ENCODE measurements around the gene ITGAL. TPM values are rescaled to one million over a fixed set of nuclear protein-coding genes. Genes with fewer than 3 reads are reported as not detected.

Gene ITGAL
- total and polyA plus RNA-seq, 2 of the 13 experiments (the other 11 are each of a cell fraction or from before 2014, with no cell fraction given) = 0.86 to 1.2 TPM

DNA sequence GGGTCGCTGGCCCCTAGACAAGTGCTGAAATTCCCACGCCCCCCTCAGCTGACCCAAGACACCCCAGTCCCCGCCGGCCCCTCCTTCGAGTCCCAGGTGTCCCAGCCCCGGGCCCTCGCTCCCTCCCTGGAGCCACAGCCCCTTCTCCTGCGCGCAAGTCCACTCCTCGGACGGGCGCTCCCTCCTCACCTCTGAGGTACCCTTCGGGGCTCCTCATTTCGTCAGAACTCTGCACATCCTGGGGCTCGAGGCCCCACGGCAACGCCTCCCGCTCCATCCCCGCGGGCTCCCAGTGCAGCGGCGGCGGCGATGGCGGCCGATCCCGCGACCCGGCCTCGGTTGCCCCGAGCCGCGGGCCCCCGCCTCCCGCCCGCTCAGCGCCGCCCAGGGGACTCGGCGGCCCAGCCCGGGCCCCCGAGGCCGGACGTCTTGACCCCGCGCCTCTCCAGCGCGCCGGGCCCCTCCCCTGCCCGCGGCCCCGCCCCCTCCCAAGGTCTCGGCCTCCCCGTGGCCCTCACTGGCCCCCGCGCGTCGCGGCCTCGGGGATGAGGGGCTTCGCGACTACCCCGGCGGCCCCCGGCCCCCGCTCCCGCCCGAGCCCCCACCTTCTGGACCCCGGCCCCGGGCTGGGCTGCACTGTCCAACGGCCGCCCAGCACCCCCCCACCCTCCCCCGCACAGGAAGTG lies 53.7 kb downstream of the ITGAL start, which contains the start of gene ZNF768 (continued):
- TF ChIP-seq POGZ (CRISPR knock-in tag; IDR thresholded peaks at IDR 0.05) (no peak), SALL1 (CRISPR knock-in tag; IDR thresholded peaks at IDR 0.05) (peak; percentile 36; the same call in 1 of the 2 replicates), ZNF329 (CRISPR knock-in tag; IDR thresholded peaks at IDR 0.05; ENCODE audit: low read depth) (peak; percentile 27; the same call in 1 of the 2 replicates), NR2F1 (CRISPR knock-in tag; IDR thresholded peaks at IDR 0.05) (peak in 1 of 2 experiments; percentile 57; a peak in 1 of 4 replicates), TCF7 (IDR thresholded peaks at IDR 0.05; ENCODE audit: low read depth) (no peak), MXI1 (IDR thresholded peaks at IDR 0.05; ENCODE audit: borderline replicate concordance, low read depth, low read length) (peak; percentile 36; the same call in 2 of the 3 replicates), HIVEP1 (CRISPR knock-in tag; IDR thresholded peaks at IDR 0.05) (0 out of 2 replicates have a peak, but pooled peaks have one; percentile 31), ZNF34 (CRISPR knock-in tag; IDR thresholded peaks at IDR 0.05; ENCODE audit: borderline replicate concordance) (0 out of 2 replicates have a peak, but pooled peaks have one; percentile 26), ZFYVE20 (CRISPR knock-in tag; IDR thresholded peaks at IDR 0.05; ENCODE audit: borderline replicate concordance, low read depth) (0 out of 2 replicates have a peak, but pooled peaks have one; percentile 35), ISL2 (CRISPR knock-in tag; IDR thresholded peaks at IDR 0.05) (0 out of 2 replicates have a peak, but pooled peaks have one; percentile 16), MEF2D (CRISPR knock-in tag; IDR thresholded peaks at IDR 0.05) (0 out of 2 replicates have a peak, but pooled peaks have one; percentile 46), NFE2L1 (CRISPR knock-in tag; IDR thresholded peaks at IDR 0.05; ENCODE audit: borderline replicate concordance) (no peak), ZBTB3 (CRISPR knock-in tag; IDR thresholded peaks at IDR 0.05; ENCODE audit: borderline replicate concordance, low read depth) (peak; percentile 79; the same call in 1 of the 2 replicates), ZNF160 (CRISPR knock-in tag; IDR thresholded peaks at IDR 0.05) (0 out of 2 replicates have a peak, but pooled peaks have one; percentile 39), ZBTB38 (CRISPR knock-in tag; IDR thresholded peaks at IDR 0.05) (peak; percentile 41; the same call in 1 of the 2 replicates), ZNF773 (CRISPR knock-in tag; IDR thresholded peaks at IDR 0.05; ENCODE audit: borderline replicate concordance) (no peak), NFE2 (CRISPR knock-in tag; IDR thresholded peaks at IDR 0.05) (no peak)
- TF ChIP-seq, protein P1, sequence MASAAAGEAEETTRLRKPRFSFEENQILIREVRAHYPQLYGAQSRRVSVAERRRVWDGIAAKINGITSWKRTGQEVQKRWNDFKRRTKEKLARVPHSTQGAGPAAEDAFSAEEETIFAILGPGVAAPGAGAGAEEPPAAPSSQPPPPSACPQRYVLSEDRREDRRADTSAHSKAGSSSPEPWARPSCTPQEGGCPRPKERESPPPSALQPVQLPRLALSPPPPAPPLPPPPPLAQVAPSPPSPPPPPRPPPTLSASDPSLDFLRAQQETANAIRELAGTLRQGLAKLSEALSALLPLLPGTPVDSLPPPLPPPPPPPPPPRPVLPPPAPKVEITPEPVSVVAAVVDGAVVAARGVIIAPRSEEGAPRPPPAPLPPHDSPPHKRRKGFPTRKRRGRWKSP (CRISPR knock-in tag; IDR thresholded peaks at IDR 0.05) = 0 out of 2 replicates have a peak, but pooled peaks have one; percentile 21
- TF ChIP-seq, protein P2, sequence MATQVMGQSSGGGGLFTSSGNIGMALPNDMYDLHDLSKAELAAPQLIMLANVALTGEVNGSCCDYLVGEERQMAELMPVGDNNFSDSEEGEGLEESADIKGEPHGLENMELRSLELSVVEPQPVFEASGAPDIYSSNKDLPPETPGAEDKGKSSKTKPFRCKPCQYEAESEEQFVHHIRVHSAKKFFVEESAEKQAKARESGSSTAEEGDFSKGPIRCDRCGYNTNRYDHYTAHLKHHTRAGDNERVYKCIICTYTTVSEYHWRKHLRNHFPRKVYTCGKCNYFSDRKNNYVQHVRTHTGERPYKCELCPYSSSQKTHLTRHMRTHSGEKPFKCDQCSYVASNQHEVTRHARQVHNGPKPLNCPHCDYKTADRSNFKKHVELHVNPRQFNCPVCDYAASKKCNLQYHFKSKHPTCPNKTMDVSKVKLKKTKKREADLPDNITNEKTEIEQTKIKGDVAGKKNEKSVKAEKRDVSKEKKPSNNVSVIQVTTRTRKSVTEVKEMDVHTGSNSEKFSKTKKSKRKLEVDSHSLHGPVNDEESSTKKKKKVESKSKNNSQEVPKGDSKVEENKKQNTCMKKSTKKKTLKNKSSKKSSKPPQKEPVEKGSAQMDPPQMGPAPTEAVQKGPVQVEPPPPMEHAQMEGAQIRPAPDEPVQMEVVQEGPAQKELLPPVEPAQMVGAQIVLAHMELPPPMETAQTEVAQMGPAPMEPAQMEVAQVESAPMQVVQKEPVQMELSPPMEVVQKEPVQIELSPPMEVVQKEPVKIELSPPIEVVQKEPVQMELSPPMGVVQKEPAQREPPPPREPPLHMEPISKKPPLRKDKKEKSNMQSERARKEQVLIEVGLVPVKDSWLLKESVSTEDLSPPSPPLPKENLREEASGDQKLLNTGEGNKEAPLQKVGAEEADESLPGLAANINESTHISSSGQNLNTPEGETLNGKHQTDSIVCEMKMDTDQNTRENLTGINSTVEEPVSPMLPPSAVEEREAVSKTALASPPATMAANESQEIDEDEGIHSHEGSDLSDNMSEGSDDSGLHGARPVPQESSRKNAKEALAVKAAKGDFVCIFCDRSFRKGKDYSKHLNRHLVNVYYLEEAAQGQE (IDR thresholded peaks at IDR 0.05; ENCODE audit: borderline replicate concordance in 1 of 2, low read depth in 1 of 2, low read length in 2 of 2) = peak; percentile 37 to 87
- TF ChIP-seq, protein P3, sequence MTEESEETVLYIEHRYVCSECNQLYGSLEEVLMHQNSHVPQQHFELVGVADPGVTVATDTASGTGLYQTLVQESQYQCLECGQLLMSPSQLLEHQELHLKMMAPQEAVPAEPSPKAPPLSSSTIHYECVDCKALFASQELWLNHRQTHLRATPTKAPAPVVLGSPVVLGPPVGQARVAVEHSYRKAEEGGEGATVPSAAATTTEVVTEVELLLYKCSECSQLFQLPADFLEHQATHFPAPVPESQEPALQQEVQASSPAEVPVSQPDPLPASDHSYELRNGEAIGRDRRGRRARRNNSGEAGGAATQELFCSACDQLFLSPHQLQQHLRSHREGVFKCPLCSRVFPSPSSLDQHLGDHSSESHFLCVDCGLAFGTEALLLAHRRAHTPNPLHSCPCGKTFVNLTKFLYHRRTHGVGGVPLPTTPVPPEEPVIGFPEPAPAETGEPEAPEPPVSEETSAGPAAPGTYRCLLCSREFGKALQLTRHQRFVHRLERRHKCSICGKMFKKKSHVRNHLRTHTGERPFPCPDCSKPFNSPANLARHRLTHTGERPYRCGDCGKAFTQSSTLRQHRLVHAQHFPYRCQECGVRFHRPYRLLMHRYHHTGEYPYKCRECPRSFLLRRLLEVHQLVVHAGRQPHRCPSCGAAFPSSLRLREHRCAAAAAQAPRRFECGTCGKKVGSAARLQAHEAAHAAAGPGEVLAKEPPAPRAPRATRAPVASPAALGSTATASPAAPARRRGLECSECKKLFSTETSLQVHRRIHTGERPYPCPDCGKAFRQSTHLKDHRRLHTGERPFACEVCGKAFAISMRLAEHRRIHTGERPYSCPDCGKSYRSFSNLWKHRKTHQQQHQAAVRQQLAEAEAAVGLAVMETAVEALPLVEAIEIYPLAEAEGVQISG (CRISPR knock-in tag; IDR thresholded peaks at IDR 0.05) = peak; percentile 33; the same call in 1 of the 2 replicates
